ENCODE data around the gene LITAF. TPM values are rescaled to one million over a fixed set of nuclear protein-coding genes. Genes with fewer than 3 reads are reported as not detected.

The LITAF gene
- total RNA-seq, 2 experiments from 2014 or later: 171 to 174 TPM

DNA sequence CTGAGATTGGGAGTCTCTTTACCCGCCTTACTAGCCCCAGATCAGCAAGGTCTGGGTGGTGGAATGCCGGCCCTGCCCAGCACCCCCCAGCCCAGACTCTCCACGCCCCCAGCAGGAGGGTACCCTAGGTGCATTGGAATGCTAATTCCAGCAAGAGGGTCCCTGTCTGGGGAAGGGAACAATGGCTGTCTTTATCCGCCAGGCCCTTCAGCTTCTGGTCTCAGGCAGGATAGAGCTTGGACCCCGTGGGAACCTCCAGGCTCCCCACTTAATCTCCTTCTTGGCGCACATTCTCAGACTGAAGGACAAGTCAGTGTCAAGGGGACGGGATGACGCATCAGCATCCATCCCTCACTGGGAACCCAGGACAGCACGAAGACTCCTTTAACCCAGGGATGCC is 85.1 kb downstream of the LITAF start:
- Mint-ChIP-seq H3K27me3 (ENCODE audit: low read depth) (no peaks in the 10 kb centered on the region), H3K4me1 (ENCODE audit: low read depth) (peaks cover 17% of the 10 kb centered on the region), H3K4me3 (no peak overlapping the region), H3K36me3 (ENCODE audit: low read depth) (no peaks in the 10 kb centered on the region), H3K27ac (no peak overlapping the region), H3K9me3 (no peaks in the 10 kb centered on the region)
- DNase-seq: no peak
- CTCF ChIA-PET: no interaction called here
- intact Hi-C loops (cut with micrococcal nuclease): no loop called here

DNA sequence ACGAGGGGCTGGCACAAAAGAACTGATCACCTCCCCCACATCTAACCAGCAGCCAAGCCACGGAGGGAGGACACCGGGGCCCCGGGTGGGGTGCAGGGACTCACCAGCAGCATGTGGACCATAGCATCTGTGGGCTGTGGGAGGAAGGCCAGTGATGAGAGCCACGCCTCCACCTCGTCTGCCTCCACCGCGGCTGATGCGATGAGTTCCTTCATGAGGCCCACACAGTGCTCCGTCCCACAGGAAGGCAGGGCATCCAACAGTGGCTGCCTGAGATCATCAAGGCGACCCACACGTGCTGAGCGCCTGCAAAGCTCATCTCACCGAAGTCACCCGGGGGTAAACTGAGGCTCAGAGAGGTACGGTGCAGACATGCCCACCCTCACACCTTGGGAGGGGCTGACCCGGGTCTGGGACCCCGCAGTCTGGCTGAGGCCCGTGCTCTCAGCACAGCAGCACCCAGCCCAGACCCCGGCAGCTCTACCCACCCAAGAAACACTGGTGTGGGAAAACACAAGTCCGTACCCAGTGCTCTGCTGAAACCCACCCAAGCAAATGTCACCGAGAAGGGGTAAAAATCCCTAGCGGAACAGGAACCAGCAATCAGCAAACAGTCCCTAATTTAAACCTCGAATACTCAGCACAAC is 85.9 kb downstream of the LITAF start:
- Mint-ChIP-seq H3K9me3 (no peaks in the 10 kb centered on the region), H3K36me3 (ENCODE audit: low read depth) (no peaks in the 10 kb centered on the region), H3K27me3 (ENCODE audit: low read depth) (no peaks in the 10 kb centered on the region), H3K4me3 (no peak overlapping the region), H3K27ac (no peak overlapping the region), H3K4me1 (ENCODE audit: low read depth) (peaks cover 24% of the 10 kb centered on the region)
- intact Hi-C loops (cut with micrococcal nuclease): no loop called here
- CTCF ChIA-PET: no interaction called here
- no peak for DNase-seq

DNA sequence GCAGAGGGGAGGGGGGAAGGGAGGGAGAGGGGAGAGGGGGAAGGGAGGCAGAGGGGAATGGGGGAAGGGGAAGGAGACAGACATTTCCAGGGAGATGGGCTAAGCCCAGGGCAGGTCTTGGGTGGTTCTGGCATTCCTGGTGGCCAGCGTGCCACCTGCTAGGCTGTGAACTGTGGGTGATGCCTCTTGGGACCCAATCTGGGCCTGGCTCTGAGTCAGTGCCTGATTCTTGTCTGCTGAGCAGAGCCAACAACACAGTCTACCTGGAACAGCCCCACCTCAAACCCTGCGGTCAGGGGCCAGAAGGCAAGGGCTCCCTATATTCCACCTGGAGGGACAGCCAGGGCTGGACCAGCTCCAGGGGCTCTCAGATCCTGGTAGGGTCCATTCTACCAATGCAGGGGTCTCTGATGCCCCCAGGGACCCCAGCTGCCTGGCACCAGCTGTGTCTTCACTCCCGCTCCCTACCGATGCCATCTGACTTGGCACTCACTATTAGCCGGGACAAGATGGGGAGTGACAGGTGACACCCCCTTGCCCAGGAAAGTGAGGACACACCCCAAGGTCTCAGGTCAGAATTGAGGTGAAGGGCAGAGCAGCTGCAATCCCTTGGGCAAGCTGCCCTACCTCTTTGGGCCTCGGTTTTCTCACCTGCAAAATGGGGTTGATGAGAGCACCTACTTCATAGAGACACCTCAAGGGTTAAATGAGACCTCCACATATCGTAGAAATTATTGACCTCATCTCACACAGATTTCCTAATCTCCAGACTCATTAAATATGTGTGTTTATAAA is 87.2 kb downstream of the LITAF start:
- Mint-ChIP-seq H3K9me3 (no peaks in the 10 kb centered on the region), H3K36me3 (ENCODE audit: low read depth) (no peaks in the 10 kb centered on the region), H3K27me3 (ENCODE audit: low read depth) (no peaks in the 10 kb centered on the region), H3K4me1 (ENCODE audit: low read depth) (peaks cover 36% of the 10 kb centered on the region), H3K27ac (no peak overlapping the region), H3K4me3 (no peak overlapping the region)
- CTCF ChIA-PET: interaction anchor here (0.6 kb wide), 2 partner anchors 127 to 367 kb away, joined by 4 to 5 read pairs; no protein-coding TSS in a partner anchor
- intact Hi-C loops (cut with micrococcal nuclease): no loop called here
- no peak for DNase-seq

DNA sequence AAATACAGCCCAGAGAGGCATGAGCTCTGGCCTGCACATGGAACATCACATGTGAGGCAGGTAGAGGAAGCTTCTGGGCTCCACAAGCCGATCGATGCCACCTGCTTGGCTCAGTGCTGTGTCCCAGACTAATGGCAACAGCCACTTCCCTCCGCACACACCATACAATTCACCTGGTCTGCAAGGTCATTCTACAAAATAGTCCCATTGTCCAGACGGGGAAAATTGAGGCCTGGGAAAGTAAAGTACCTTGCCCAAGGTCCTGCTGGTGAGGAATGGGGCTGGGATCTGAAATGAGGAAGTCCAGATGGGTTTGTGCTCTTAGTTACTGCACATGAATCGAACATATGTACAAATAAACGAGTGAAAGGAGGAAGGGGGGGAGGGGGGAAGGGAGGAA is 88.0 kb downstream of the LITAF start:
- Mint-ChIP-seq H3K9me3 (no peaks in the 10 kb centered on the region), H3K4me1 (ENCODE audit: low read depth) (peaks cover 38% of the 10 kb centered on the region), H3K27ac (no peak overlapping the region), H3K36me3 (ENCODE audit: low read depth) (no peaks in the 10 kb centered on the region), H3K27me3 (ENCODE audit: low read depth) (no peaks in the 10 kb centered on the region), H3K4me3 (no peak overlapping the region)
- CTCF ChIA-PET: no interaction called here
- DNase-seq: no peak
- intact Hi-C loops (cut with micrococcal nuclease): no loop called here

DNA sequence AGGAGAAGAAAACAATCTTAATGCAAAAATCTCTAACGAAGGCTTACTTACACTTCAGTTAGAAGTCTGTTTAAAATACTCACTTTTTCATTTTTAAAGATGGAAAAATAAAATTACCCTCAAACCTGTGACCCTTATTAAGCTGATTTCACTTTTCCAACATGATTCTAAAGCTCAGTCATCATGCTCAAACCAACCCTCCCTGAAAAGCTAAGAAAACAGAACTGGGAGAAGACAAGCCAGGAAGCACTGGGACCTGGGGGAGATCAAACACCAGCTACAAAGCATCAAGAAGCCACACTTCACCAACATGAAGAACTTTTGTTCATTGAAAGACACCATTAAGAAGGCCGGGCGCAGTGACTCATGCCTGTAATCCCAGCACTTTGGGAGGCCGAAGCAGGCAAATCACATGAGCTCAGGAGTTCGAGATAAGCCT is 88.8 kb downstream of the LITAF start:
- H3K27me3 Mint-ChIP-seq (ENCODE audit: low read depth): no peaks in the 10 kb centered on the region
- CTCF ChIA-PET: interaction anchor here (0.6 kb wide), 2 partner anchors 77 to 238 kb away, joined by 3 to 5 read pairs; no protein-coding TSS in a partner anchor
- intact Hi-C loops (cut with micrococcal nuclease): no loop called here
- H3K4me3 Mint-ChIP-seq: no peak overlapping the region
- peak overlapping the region; percentile 55 for H3K27ac Mint-ChIP-seq
- no peak for DNase-seq
- H3K9me3 Mint-ChIP-seq: no peaks in the 10 kb centered on the region
- no peaks in the 10 kb centered on the region for H3K36me3 Mint-ChIP-seq (ENCODE audit: low read depth)
- peaks cover 41% of the 10 kb centered on the region for H3K4me1 Mint-ChIP-seq (ENCODE audit: low read depth)

Other genes starting within 250 kb of the LITAF start
- gene RMI2, start 241.5 kb downstream of the LITAF start, total RNA-seq: 10 to 100 TPM; 82.8 to 86.2 TPM
- gene SNN, start 81.5 kb upstream of the LITAF start, total RNA-seq: 10 to 100 TPM; 12.0 to 13.6 TPM
- gene TXNDC11, start 155.9 kb upstream of the LITAF start, total RNA-seq: 10 to 100 TPM; 24.6 to 25.5 TPM
- 100 to 1,000 TPM; 123 to 127 TPM for gene ZC3H7A, start 210.3 kb upstream of the LITAF start, total RNA-seq